GM12878 (cell line): Measurements from ENCODE around the gene MAVS. TPM values are rescaled to one million over a fixed set of nuclear protein-coding genes. Genes with fewer than 3 reads are reported as not detected.
A peak's percentile ranks its signal among the peaks of the same experiment; 100 is the strongest.

Experiments
- ATAC-seq: fragments of 200-7000 bp; cut with Tn5 transposase; 3 replicates; pipeline ENCODE4 v1.9.1; 2020; ENCODE audit warnings: mild to moderate bottlenecking, moderate library complexity
- BruUV-seq: library from RNA; stranded (reverse); fragments of 400-500 nt; replicated peaks from 2 replicates; lab custom pipeline; 2021; lab: Mats Ljungman, UMichigan
- CTCF ChIA-PET: fragments of 300-600 bp; sonication (Branson Sonifier 250); formaldehyde crosslinking; extraction: SDS; loops from one replicate; lab custom pipeline; 2021; ENCODE audit warnings: inconsistent platforms; lab: Yijun Ruan, JAX
- POLR2A ChIA-PET: fragments of 350-600 bp; formaldehyde crosslinking; extraction: SDS; loops from one replicate; lab custom pipeline; 2021; ENCODE audit warnings: inconsistent platforms; lab: Charles Lee
- RAD21 ChIA-PET: fragments of 300-600 bp; sonication (Branson Sonifier 250); formaldehyde crosslinking; loops from one replicate; lab custom pipeline; 2023; ENCODE audit warnings: antibody characterized with exemption; ENCODE audit not compliant: unreplicated experiment; lab: Charles Lee
- SMC1A ChIA-PET: fragments of 300-600 bp; sonication (Branson Sonifier 250); formaldehyde crosslinking; loops from one replicate; lab custom pipeline; 2023; ENCODE audit not compliant: unreplicated experiment, uncharacterized antibody; lab: Charles Lee
- DNase-seq: peaks from one replicate; pipeline ENCODE4 v3.0.0-alpha.2; 2011; ENCODE audit warnings: low read depth, low spot score
- FAIRE-seq: peaks from 3 replicates; lab custom pipeline; 2011; peaks lifted over from hg19 to GRCh38; lab: Jason Lieb, UNC
- H2AFZ ChIP-seq: 2 replicates; pipeline ENCODE4 v1.6.0; 2011; ENCODE audit warnings: low read depth, low read length, control low read depth; ENCODE audit not compliant: control insufficient read depth
- H3K27ac ChIP-seq: 2 replicates; pipeline ENCODE4 v1.5.1; 2011; ENCODE audit warnings: control low read depth; ENCODE audit not compliant: control insufficient read depth, insufficient read depth
- H3K27me3 ChIP-seq, 2 experiments: replicated peaks in 1 of 2; 2 replicates each; pipeline versions ENCODE4 v1.6.0 to v1.6.1; 2011; ENCODE audit warnings: low read length in 1 of 2; ENCODE audit not compliant: control insufficient read depth in 2 of 2, insufficient read depth in 2 of 2
- H3K36me3 ChIP-seq, 2 experiments: 2 replicates each; pipeline ENCODE4 v1.5.1; 2011; ENCODE audit warnings: low read length in 1 of 2; ENCODE audit not compliant: control insufficient read depth in 2 of 2, insufficient read depth in 2 of 2
- H3K4me1 ChIP-seq: 2 replicates; pipeline ENCODE4 v1.6.1; 2011; ENCODE audit warnings: mild to moderate bottlenecking, low read length, moderate library complexity, mixed read lengths; ENCODE audit not compliant: control insufficient read depth, insufficient read depth
- H3K4me2 ChIP-seq: 2 replicates; pipeline ENCODE4 v1.6.0; 2011; ENCODE audit warnings: control low read depth; ENCODE audit not compliant: control insufficient read depth, insufficient read depth
- H3K4me3 ChIP-seq: fragments of 200-600 bp; sonication (generic); 2 replicates; pipeline ENCODE4 v1.5.1; 2016
- H3K79me2 ChIP-seq: 2 replicates; pipeline ENCODE4 v1.6.0; 2011; ENCODE audit warnings: low read length; ENCODE audit not compliant: control insufficient read depth, insufficient read depth
- H3K9ac ChIP-seq: 2 replicates; pipeline ENCODE4 v1.8.0; 2011; ENCODE audit warnings: low read length, control low read depth, mixed read lengths; ENCODE audit not compliant: control insufficient read depth, insufficient read depth
- H3K9me3 ChIP-seq: replicated peaks from 3 replicates; pipeline ENCODE4 v1.5.1; 2011; ENCODE audit warnings: mild to moderate bottlenecking, low read length; ENCODE audit not compliant: control insufficient read depth, insufficient read depth
- H4K20me1 ChIP-seq: 2 replicates; pipeline ENCODE4 v1.6.0; 2011; ENCODE audit not compliant: control insufficient read depth, insufficient read depth
- BCL11A ChIP-seq: IDR thresholded peaks from 2 replicates; pipeline ENCODE4 v1.6.1; 2011; ENCODE audit warnings: low read depth, low read length
- CTCF ChIP-seq, 3 experiments: IDR thresholded peaks in 2 of 3; conservative IDR thresholded peaks in 1 of 3; 2 replicates each; pipeline ENCODE4 v1.5.1; 2011; ENCODE audit warnings: low read depth in 3 of 3, low read length in 3 of 3, mild to moderate bottlenecking in 3 of 3, control low read depth in 2 of 3, moderate library complexity in 2 of 3, inconsistent platforms in 1 of 3, mixed read lengths in 1 of 3; ENCODE audit not compliant: control insufficient read depth in 2 of 3, insufficient read depth in 1 of 3; ENCODE audit errors: extremely low read depth in 1 of 3
- EZH2 ChIP-seq: IDR thresholded peaks from 2 replicates; pipeline ENCODE4 v1.6.1; 2012; ENCODE audit warnings: low read depth, mild to moderate bottlenecking, control low read depth, inconsistent platforms, low read length, borderline replicate concordance; ENCODE audit not compliant: control insufficient read depth
- HDAC6 ChIP-seq: fragments of 200-600 bp; sonication (generic); IDR thresholded peaks from one replicate; pipeline ENCODE4 v1.8.0; 2017; ENCODE audit warnings: antibody characterized with exemption; ENCODE audit not compliant: unreplicated experiment
- HSF1 ChIP-seq: fragments of 150-350 bp; IDR thresholded peaks from 2 replicates; pipeline ENCODE4 v1.6.1; 2014; ENCODE audit warnings: mild to moderate bottlenecking, low read depth, low read length
- KLF5 ChIP-seq: fragments of 450-650 bp; IDR thresholded peaks from 2 replicates; pipeline ENCODE4 v1.6.1; 2014; ENCODE audit warnings: mild to moderate bottlenecking; ENCODE audit not compliant: partially characterized antibody
- MEF2B ChIP-seq: fragments of 450-650 bp; IDR thresholded peaks from 2 replicates; pipeline ENCODE4 v1.6.1; 2018; ENCODE audit warnings: mild to moderate bottlenecking, moderate library complexity; ENCODE audit not compliant: partially characterized antibody, poor library complexity, severe bottlenecking
- NKRF ChIP-seq: fragments of 450-650 bp; conservative IDR thresholded peaks from 2 replicates; pipeline ENCODE4 v1.6.1; 2017; ENCODE audit warnings: mild to moderate bottlenecking, moderate library complexity
- POU2F2 ChIP-seq: IDR thresholded peaks from 3 replicates; pipeline ENCODE4 v1.6.1; 2011; ENCODE audit warnings: low read depth, mild to moderate bottlenecking, low read length, borderline replicate concordance
- RELB ChIP-seq: fragments of 450-650 bp; IDR thresholded peaks from 2 replicates; pipeline ENCODE4 v1.6.1; 2017; ENCODE audit warnings: low read depth, mild to moderate bottlenecking, moderate library complexity
- YBX1 ChIP-seq: fragments of 450-650 bp; IDR thresholded peaks from 2 replicates; pipeline ENCODE4 v1.6.1; 2016; ENCODE audit warnings: antibody characterized with exemption
- ZNF622 ChIP-seq: fragments of 450-650 bp; IDR thresholded peaks from 2 replicates; pipeline ENCODE4 v1.6.1; 2017; ENCODE audit warnings: mild to moderate bottlenecking, inconsistent platforms
- WGBS: methylation state at CpG from one replicate; pipeline ENCODE4 v1.1.6; 2016; ENCODE audit warnings: low lambda C conversion rate; ENCODE audit not compliant: insufficient replicate concordance, insufficient coverage; ENCODE audit errors: missing lambda C conversion rate; 5-methylcytosine and 5-hydroxymethylcytosine counted together
- in situ Hi-C: fragments of 300-500 bp; cut with MboI; formaldehyde crosslinking; loops from 9 replicates; pipeline ENCODE4 v1.14.3; 2018; ENCODE audit warnings: mixed read lengths
- intact Hi-C: fragments of 100-400 bp; cut with micrococcal nuclease; formaldehyde crosslinking; loops from one replicate; pipeline ENCODE4 v1.14.2; 2022; ENCODE audit not compliant: unreplicated experiment
- polyA plus RNA-seq, 11 experiments: library from polyadenylated mRNA; depleted of rRNA in 4 of 11; unstranded in 6 of 11; stranded (reverse) in 5 of 11; fragments of >200 nt; fragmentation: Nextera tagmentation in 4 of 11; fragmentation: Illumina TruSeq in 1 of 11; extraction: Ambion mirVana in 4 of 11; extraction: Trizol in 1 of 11; gene quantifications; 1 replicate in 1 of 11; 2 replicates in 10 of 11; pipeline versions ENCODE4 v1.2.1 to v1.2.3, GENCODE V29; 2011 to 2016; ENCODE audit warnings: inconsistent platforms in 2 of 11, missing spikeins in 2 of 11, low read depth in 1 of 11
- total RNA-seq, 4 experiments: library from RNA; depleted of rRNA in 3 of 4; stranded (reverse); fragments of >200 nt in 3 of 4; fragmentation: Illumina TruSeq in 1 of 4; extraction: Trizol in 1 of 4; gene quantifications; 2 replicates each; pipeline versions ENCODE4 v1.2.1 to v1.2.3, GENCODE V29; 2013 to 2021

MAVS gene
- total and polyA plus RNA-seq, 10 of the 15 experiments (the other 5 are each of a cell fraction or from before 2014, with no cell fraction given), result 1.6 to 25.2 (median 12.6) TPM

- H2AFZ ChIP-seq, result no peak overlapping the region
- ChIA-PET CTCF (interaction anchor here (0.8 to 3.3 kb wide), 5 partner anchors 10 to 118 kb away, joined by 3 to 11 read pairs (median 4); no protein-coding TSS in a partner anchor), SMC1A (interaction anchor here (0.6 to 9.8 kb wide), 12 partner anchors 9 to 170 kb away, joined by 3 to 69 read pairs (median 4); no protein-coding TSS in a partner anchor), RAD21 (interaction anchor here (0.6 to 6.4 kb wide), 7 partner anchors 10 to 194 kb away, joined by 3 to 41 read pairs (median 4); partner anchors contain the start of gene AP5S1), POLR2A (interaction anchor here (0.6 to 7.2 kb wide), 7 partner anchors 11 to 123 kb away, joined by 3 to 68 read pairs (median 6); no protein-coding TSS in a partner anchor)
- peaks cover 28% of the 10 kb centered on the region for H3K4me1 ChIP-seq
- peak overlapping the region; percentile 89 for H3K27ac ChIP-seq
- H3K4me2 ChIP-seq, result peak overlapping the region; percentile 86
- peak overlapping the region; percentile 90 for H3K9ac ChIP-seq
- DNase-seq (no peak), FAIRE-seq (no peak), ATAC-seq (no peak)
- H3K36me3 ChIP-seq, result peaks cover 0 to 7% of the 10 kb centered on the region in 2 experiments; a peak in 1 of 4 replicates
- in situ Hi-C loops (no loop called here), intact Hi-C loops (loop anchor here (2.0 kb wide), 1 partner anchor 16 kb away; no protein-coding TSS in a partner anchor)
- H3K27me3 ChIP-seq, result no peaks in the 10 kb centered on the region
- WGBS, result 2% methylated on average over 16 of the region's 16 CpGs
- peak overlapping the region; percentile 97 for H3K4me3 ChIP-seq
- no TSS peak for BruUV-seq
- peaks cover 12% of the 10 kb centered on the region; the same call in 1 of the 2 replicates for H4K20me1 ChIP-seq
- no peaks in the 10 kb centered on the region for H3K9me3 ChIP-seq
- H3K79me2 ChIP-seq, result peaks cover 87% of the 10 kb centered on the region
- TF ChIP-seq HDAC6 (no peak), MEF2B (peak; percentile 17), YBX1 (no peak), NKRF (0 out of 2 replicates have a peak, but pooled peaks have one; percentile 3), RELB (no peak), BCL11A (no peak), ZNF622 (no peak), POU2F2 (no peak), EZH2 (no peak), CTCF (IDR thresholded peaks at IDR 0.05 in 2 of 3, conservative IDR thresholded peaks at IDR 0.05 in 1 of 3; ENCODE audit: control insufficient read depth in 2 of 3, extremely low read depth in 1 of 3, insufficient read depth in 1 of 3, low read depth in 3 of 3, low read length in 3 of 3) (no peak), HSF1 (no peak), KLF5 (no peak)
Measured at GRCh38 chr20:3890999-3891929, 44.6 kb downstream of the MAVS start.
